GM10248 (cell line): ENCODE data around the gene PBX3.

Source experiments
- CTCF ChIA-PET: fragments of 300-600 bp; sonication (Branson Sonifier 250); formaldehyde crosslinking; extraction: SDS; loops from one replicate; lab custom pipeline; 2021; ENCODE audit warnings: antibody characterized with exemption; lab: Yijun Ruan, JAX
- POLR2A ChIA-PET: fragments of 350-650 bp; sonication (Branson Sonifier 250); formaldehyde crosslinking; extraction: SDS; loops from one replicate; lab custom pipeline; 2020; ENCODE audit warnings: antibody characterized with exemption; lab: Yijun Ruan, JAX
- DNase-seq: peaks from one replicate; pipeline ENCODE4 v3.0.0; 2012; ENCODE audit errors: extremely low spot score
- TF ChIP-seq, protein P1 (sequence below): IDR thresholded peaks from 2 replicates; pipeline ENCODE4 v1.5.1; 2012; ENCODE audit warnings: mild to moderate bottlenecking, low read depth; ENCODE audit errors: extremely low read depth, missing control alignments, control extremely low read depth

Gene PBX3

DNA sequence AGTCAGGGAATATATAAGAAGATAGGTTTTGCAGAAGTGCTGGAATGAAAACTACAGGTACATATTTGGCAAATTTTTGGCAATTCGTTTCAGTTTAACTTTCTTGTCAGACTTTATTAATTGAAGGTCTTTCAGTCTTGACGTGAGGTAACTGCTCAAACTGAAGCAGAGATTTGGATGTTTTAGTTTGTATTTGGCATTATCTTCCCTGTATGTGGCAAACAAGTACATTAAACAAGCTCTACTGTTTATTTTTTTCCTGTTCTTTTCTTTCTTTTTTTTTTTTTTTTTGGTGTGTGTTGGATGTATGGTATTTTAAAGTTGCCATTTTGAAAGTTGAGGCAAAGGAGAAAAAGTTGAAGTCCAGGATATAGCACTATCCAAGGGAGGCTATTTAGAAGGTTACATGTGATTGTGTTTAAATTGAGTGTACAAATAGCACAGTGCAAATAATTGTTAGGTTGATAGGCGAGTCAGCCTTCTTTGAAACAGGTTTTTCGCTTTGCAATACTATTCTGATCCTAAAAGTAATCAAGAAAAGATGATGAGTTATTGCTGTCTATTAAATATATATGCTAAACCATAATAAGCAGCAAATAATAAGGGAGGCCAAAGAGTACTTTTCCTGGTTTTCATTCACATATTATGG is 2.2 kb downstream of the PBX3 start:
- CTCF ChIA-PET: interaction anchor here (0.6 to 2.4 kb wide), 4 partner anchors 10 to 341 kb away, joined by 3 to 7 read pairs (median 4); no protein-coding TSS in a partner anchor

DNA sequence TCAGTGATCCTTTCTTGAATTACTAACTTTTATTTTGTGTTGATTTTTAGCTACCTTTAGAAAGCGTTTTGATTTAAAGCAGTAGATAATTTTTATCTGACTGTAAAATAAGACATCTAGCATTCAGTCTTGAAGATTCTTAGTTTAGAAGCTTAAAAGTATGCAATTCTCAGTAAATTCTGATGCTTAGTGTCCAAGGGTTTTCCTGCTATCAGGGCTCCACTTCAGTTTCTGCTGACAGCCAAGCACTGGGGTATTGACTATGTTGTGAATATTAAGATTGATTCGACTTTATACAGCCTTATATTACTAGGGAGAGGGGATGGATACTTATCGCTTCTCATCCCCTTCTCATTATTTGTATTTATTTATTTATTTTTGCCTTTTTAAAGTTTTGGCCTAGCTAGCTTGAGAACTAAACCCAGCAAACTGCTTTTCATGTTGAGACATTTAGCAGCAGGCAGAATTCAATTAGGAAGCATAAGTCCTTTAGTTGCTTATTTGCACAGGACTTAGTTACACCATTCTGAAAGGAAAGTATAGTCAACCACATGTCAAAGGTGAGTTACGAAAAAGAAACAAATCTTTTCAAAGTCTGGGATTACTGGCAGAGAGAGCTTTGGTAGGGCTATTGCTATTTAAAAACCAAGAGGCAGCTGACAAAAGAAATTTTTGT is 2.9 kb downstream of the PBX3 start:
- ChIA-PET POLR2A (no interaction called here), CTCF (interaction anchor here (0.7 to 2.4 kb wide), 4 partner anchors 9 to 342 kb away, joined by 3 to 7 read pairs (median 4); no protein-coding TSS in a partner anchor)
- no peak for DNase-seq
- TF ChIP-seq, protein P1, sequence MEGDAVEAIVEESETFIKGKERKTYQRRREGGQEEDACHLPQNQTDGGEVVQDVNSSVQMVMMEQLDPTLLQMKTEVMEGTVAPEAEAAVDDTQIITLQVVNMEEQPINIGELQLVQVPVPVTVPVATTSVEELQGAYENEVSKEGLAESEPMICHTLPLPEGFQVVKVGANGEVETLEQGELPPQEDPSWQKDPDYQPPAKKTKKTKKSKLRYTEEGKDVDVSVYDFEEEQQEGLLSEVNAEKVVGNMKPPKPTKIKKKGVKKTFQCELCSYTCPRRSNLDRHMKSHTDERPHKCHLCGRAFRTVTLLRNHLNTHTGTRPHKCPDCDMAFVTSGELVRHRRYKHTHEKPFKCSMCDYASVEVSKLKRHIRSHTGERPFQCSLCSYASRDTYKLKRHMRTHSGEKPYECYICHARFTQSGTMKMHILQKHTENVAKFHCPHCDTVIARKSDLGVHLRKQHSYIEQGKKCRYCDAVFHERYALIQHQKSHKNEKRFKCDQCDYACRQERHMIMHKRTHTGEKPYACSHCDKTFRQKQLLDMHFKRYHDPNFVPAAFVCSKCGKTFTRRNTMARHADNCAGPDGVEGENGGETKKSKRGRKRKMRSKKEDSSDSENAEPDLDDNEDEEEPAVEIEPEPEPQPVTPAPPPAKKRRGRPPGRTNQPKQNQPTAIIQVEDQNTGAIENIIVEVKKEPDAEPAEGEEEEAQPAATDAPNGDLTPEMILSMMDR: no peak

More for the DNA sequence above, 2.2 kb downstream of the PBX3 start:
- DNase-seq: no peak
- TF ChIP-seq, protein P1: no peak
- POLR2A ChIA-PET: no interaction called here

DNA sequence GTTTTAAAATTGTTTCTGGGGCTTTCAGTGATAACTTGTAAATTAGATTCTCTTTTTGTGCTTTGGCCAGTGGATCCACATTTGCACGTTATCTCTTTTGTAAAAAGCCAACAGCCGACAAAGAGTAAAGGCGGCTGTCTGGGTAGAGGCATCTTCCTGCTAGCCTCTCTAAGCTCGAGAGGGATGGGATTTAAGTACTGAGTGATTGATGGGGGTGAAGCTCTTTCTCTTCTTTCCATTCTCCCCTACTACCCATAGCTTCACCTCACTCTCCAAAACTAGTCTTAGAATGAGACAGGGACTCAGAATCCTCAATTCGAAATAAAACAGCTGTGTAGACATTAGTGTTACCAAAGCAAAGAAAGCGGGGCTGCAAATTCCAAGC is 3.4 kb downstream of the PBX3 start:
- DNase-seq: no peak
- ChIA-PET CTCF (interaction anchor here (0.9 to 2.4 kb wide), 3 partner anchors 9 to 22 kb away, joined by 3 to 7 read pairs (median 5); no protein-coding TSS in a partner anchor), POLR2A (no interaction called here)
- TF ChIP-seq, protein P1: no peak

DNA sequence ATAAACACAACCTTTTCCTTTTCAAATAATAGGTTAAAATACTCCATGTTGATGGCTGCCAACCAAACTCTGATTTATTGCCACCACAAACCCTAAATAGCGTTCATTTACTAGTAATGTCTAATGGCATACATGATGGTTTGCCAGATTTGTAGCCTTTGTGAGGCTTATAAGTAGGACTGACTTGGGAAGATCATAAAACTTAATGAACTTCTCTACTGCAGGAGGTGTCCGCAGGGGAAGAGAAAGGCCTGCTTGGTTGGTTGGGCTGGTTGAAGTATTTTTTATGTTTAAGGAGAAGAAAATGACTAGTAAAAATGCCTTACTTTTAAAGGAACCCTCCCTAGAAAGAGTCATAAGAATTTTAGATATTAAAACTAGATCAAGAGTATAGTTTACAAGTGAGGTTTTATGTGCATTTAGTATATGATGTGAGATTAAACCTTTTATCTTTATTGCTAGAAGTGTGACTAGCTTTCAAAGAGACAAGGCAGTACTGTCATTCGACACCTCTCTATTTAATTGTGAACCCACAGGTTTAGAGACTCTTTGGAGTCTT is 5.0 kb downstream of the PBX3 start:
- ChIA-PET CTCF (no interaction called here), POLR2A (no interaction called here)
- TF ChIP-seq, protein P1: no peak
- DNase-seq: no peak

DNA sequence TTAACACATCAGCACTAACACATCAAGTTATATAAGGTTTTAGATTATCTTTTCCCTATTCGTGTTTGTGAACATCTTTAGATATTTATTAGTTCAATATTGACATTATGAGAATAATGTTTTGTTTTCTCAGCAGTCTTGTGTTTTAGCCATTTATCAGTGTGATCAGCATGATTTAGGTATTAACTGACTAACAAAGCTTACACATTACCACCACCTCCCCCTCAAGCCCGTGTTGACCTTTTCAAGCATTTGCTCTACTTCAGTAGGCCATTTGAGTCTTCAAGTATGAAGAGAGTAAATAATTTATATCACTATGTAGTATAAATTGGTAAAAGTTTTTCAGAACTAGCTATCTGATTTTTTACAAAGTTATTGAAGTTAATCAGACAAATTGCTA is 6.9 kb downstream of the PBX3 start:
- TF ChIP-seq, protein P1: no peak
- POLR2A ChIA-PET: no interaction called here
- CTCF ChIA-PET: interaction anchor here (0.8 to 1.0 kb wide), 3 partner anchors 9 to 57 kb away, joined by 3 read pairs; no protein-coding TSS in a partner anchor
- DNase-seq: no peak

DNA sequence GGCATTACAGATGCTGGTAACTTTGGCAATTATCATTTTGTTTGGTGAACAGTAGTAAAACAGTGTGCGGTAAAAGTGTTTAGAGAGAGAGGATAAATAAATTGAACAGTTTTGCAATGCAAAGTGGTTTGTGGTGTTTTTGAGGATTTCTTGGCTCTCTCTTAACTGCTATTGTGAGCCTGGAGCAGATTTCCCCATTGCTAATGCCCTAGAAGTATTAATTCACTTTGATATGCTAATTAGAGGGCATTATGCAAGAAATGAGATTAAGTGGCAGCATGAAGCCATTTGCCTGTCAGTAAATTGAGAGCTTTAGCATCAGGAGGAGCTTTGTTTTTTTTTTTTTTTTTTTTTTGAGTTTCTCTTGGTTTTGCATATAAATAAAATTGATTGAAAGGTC is 8.2 kb downstream of the PBX3 start:
- TF ChIP-seq, protein P1: no peak
- ChIA-PET POLR2A (interaction anchor here (0.6 kb wide), 2 partner anchors 24 to 825 kb away, joined by 8 to 10 read pairs; no protein-coding TSS in a partner anchor), CTCF (interaction anchor here (1.0 kb wide), 1 partner anchor 10 kb away, joined by 3 read pairs; no protein-coding TSS in a partner anchor)
- no peak for DNase-seq
